Measurements from ENCODE around the gene FDX1.

The FDX1 gene

GRCh38 chr11:110431051-110431672 is 1.4 kb downstream of the FDX1 start:
- DNase-seq (ENCODE audit: low read depth), result no peak

- no peak for DNase-seq (ENCODE audit: low read depth)
Observed at GRCh38 chr11:110431674-110432073, 1.9 kb downstream of the FDX1 start.

- no peak for DNase-seq (ENCODE audit: low read depth)
Observed at GRCh38 chr11:110432713-110433392, 3.1 kb downstream of the FDX1 start.

- DNase-seq (ENCODE audit: low read depth), result no peak
Observed at GRCh38 chr11:110433393-110434333, 3.9 kb downstream of the FDX1 start.

GRCh38 chr11:110434952-110435779 is 5.4 kb downstream of the FDX1 start:
- DNase-seq (ENCODE audit: low read depth), result no peak

- no peak for DNase-seq (ENCODE audit: low read depth)
Observed at GRCh38 chr11:110435780-110436717, 6.3 kb downstream of the FDX1 start.

- no peak for DNase-seq (ENCODE audit: low read depth)
Observed at GRCh38 chr11:110438017-110438416, 8.3 kb downstream of the FDX1 start.

GRCh38 chr11:110445437-110445836 is 15.7 kb downstream of the FDX1 start:
- DNase-seq (ENCODE audit: low read depth), result no peak

GRCh38 chr11:110446061-110446460 is 16.3 kb downstream of the FDX1 start:
- no peak for DNase-seq (ENCODE audit: low read depth)

- no peak for DNase-seq (ENCODE audit: low read depth)
Observed at GRCh38 chr11:110446594-110446993, 16.8 kb downstream of the FDX1 start.

GRCh38 chr11:110447343-110447742 is 17.6 kb downstream of the FDX1 start:
- no peak for DNase-seq (ENCODE audit: low read depth)

GRCh38 chr11:110447897-110448745 is 18.4 kb downstream of the FDX1 start:
- DNase-seq (ENCODE audit: low read depth), result no peak

GRCh38 chr11:110450246-110450645 is 20.5 kb downstream of the FDX1 start:
- no peak for DNase-seq (ENCODE audit: low read depth)

- no peak for DNase-seq (ENCODE audit: low read depth)
Observed at GRCh38 chr11:110452720-110453119, 23.0 kb downstream of the FDX1 start.

- DNase-seq (ENCODE audit: low read depth), result no peak
Observed at GRCh38 chr11:110453684-110454354, 24.1 kb downstream of the FDX1 start.

- no peak for DNase-seq (ENCODE audit: low read depth)
Observed at GRCh38 chr11:110454609-110455008, 24.9 kb downstream of the FDX1 start.

- DNase-seq (ENCODE audit: low read depth), result no peak
Observed at GRCh38 chr11:110455718-110456117, 26.0 kb downstream of the FDX1 start.

- DNase-seq (ENCODE audit: low read depth), result no peak
Observed at GRCh38 chr11:110463153-110463552, 33.4 kb downstream of the FDX1 start.

GRCh38 chr11:110465231-110465630 is 35.5 kb downstream of the FDX1 start:
- DNase-seq (ENCODE audit: low read depth), result no peak

Data from HS-5 (cell line).